Aorta (tissue), 4 donors: ENCODE results near the gene HSD17B1. TPM values are rescaled to one million over a fixed set of nuclear protein-coding genes. Genes with fewer than 3 reads are reported as not detected.

Source experiments
- microRNA-seq, 2 donors: library from miRNA; unstranded; fragments of <30 nt; microRNA quantifications; one replicate each; pipeline ENCODE4 v1.2.0, GENCODE V29; 2020
- polyA plus RNA-seq, 2 donors: library from polyadenylated mRNA; stranded (reverse); fragments of 200-250 nt; gene quantifications; one replicate each; pipeline ENCODE4 v1.2.3, GENCODE V29; 2013
- total RNA-seq, 2 donors: library from RNA; stranded (reverse); fragmentation: NEBNext Ultra II Directional; extraction: Animal tissue kit (Norgen Biotek cat#: 25700); gene quantifications; one replicate each; pipeline ENCODE4 v1.2.1, GENCODE V29; 2021
- donor health status: healthy with polysubstance abuse.
- donor health status: Bipolar disorder and iron deficiency.
- donor health status: DM: no; HTN: no; CAD: no.
- donor health status: DM: yes; HTN: yes; CAD: no.

HSD17B1 gene
- total and polyA plus RNA-seq, 4 donors: 0.50 to 7.6 (median 0.97) TPM

Small RNA genes within 50 kb of the gene (microRNA-seq; reads per million reads assigned to microRNA genes)
- gene MIR5010: 3.0 to 6.6 reads per million in 2 donors

Other genes starting within 250 kb of the HSD17B1 start
- gene STAT3, start 164.5 kb upstream of the HSD17B1 start, total RNA-seq: 100 to 1,000 TPM; 279 to 297 TPM
- 10 to 100 TPM; 34.1 to 78.3 TPM for gene STAT3, start 164.5 kb upstream of the HSD17B1 start, polyA plus RNA-seq
- 100 to 1,000 TPM; 569 to 643 TPM for gene CAVIN1, start 129.7 kb upstream of the HSD17B1 start, total RNA-seq
- gene CAVIN1, start 129.7 kb upstream of the HSD17B1 start, polyA plus RNA-seq: 100 to 1,000 TPM; 350 to 422 TPM
- 100 to 1,000 TPM in 1 of 2 donors, 10 to 100 TPM in 1; 96.2 to 111 TPM for gene ATP6V0A1, start 94.0 kb upstream of the HSD17B1 start, total RNA-seq
- gene ATP6V0A1, start 94.0 kb upstream of the HSD17B1 start, polyA plus RNA-seq: 10 to 100 TPM; 13.4 to 47.5 TPM
- 10 to 100 TPM; 38.8 to 41.9 TPM for gene NAGLU, start 16.7 kb upstream of the HSD17B1 start, total RNA-seq
- gene NAGLU, start 16.7 kb upstream of the HSD17B1 start, polyA plus RNA-seq: 10 to 100 TPM; 22.3 to 75.0 TPM
- 10 to 100 TPM; 34.0 to 43.2 TPM for gene COASY, start 9.2 kb downstream of the HSD17B1 start, total RNA-seq
- 10 to 100 TPM; 23.0 to 89.5 TPM for gene COASY, start 9.2 kb downstream of the HSD17B1 start, polyA plus RNA-seq
- 10 to 100 TPM; 31.9 to 34.2 TPM for gene MLX, start 14.2 kb downstream of the HSD17B1 start, total RNA-seq
- 10 to 100 TPM; 33.8 to 38.6 TPM for gene MLX, start 14.2 kb downstream of the HSD17B1 start, polyA plus RNA-seq
- 1 to 10 TPM; 3.9 to 5.2 TPM for gene PSMC3IP, start 24.8 kb downstream of the HSD17B1 start, total RNA-seq
- 10 to 100 TPM in 1 of 2 donors, 1 to 10 TPM in 1; 3.8 to 14.4 TPM for gene PSMC3IP, start 24.8 kb downstream of the HSD17B1 start, polyA plus RNA-seq
- 10 to 100 TPM; 42.9 to 54.1 TPM for gene RETREG3, start 56.5 kb downstream of the HSD17B1 start, total RNA-seq
- 10 to 100 TPM; 11.5 to 27.6 TPM for gene RETREG3, start 56.5 kb downstream of the HSD17B1 start, polyA plus RNA-seq
- 10 to 100 TPM; 21.5 to 24.9 TPM for gene TUBG1, start 56.8 kb downstream of the HSD17B1 start, total RNA-seq
- 10 to 100 TPM; 15.7 to 19.5 TPM for gene TUBG1, start 56.8 kb downstream of the HSD17B1 start, polyA plus RNA-seq
- gene TUBG2, start 106.4 kb downstream of the HSD17B1 start, total RNA-seq: 10 to 100 TPM; 23.4 to 42.6 TPM
- gene TUBG2, start 106.4 kb downstream of the HSD17B1 start, polyA plus RNA-seq: 10 to 100 TPM; 23.9 to 72.2 TPM
- gene PLEKHH3, start 124.1 kb downstream of the HSD17B1 start, total RNA-seq: 10 to 100 TPM; 27.0 to 47.5 TPM
- gene PLEKHH3, start 124.1 kb downstream of the HSD17B1 start, polyA plus RNA-seq: 10 to 100 TPM; 10.0 to 59.3 TPM
- gene CCR10, start 128.9 kb downstream of the HSD17B1 start, total RNA-seq: 1 to 10 TPM; 2.5 to 3.4 TPM
- 1 to 10 TPM in 1 of 2 donors, under 1 TPM in 1; 0.50 to 3.7 TPM for gene CCR10, start 128.9 kb downstream of the HSD17B1 start, polyA plus RNA-seq
- gene CNTNAP1, start 129.6 kb downstream of the HSD17B1 start, total RNA-seq: 10 to 100 TPM in 1 of 2 donors, 1 to 10 TPM in 1; 7.6 to 25.8 TPM
- gene CNTNAP1, start 129.6 kb downstream of the HSD17B1 start, polyA plus RNA-seq: 10 to 100 TPM in 1 of 2 donors, 1 to 10 TPM in 1; 1.0 to 11.5 TPM
- 10 to 100 TPM; 62.5 to 72.4 TPM for gene EZH1, start 192.1 kb downstream of the HSD17B1 start, total RNA-seq
- gene EZH1, start 192.1 kb downstream of the HSD17B1 start, polyA plus RNA-seq: 10 to 100 TPM; 22.4 to 41.7 TPM
- 10 to 100 TPM; 27.1 to 77.7 TPM for gene RAMP2, start 208.3 kb downstream of the HSD17B1 start, total RNA-seq
- 10 to 100 TPM in 1 of 2 donors, 1 to 10 TPM in 1; 8.1 to 14.5 TPM for gene RAMP2, start 208.3 kb downstream of the HSD17B1 start, polyA plus RNA-seq
- 10 to 100 TPM; 31.2 to 33.8 TPM for gene VPS25, start 220.5 kb downstream of the HSD17B1 start, total RNA-seq
- 10 to 100 TPM; 45.5 to 46.8 TPM for gene VPS25, start 220.5 kb downstream of the HSD17B1 start, polyA plus RNA-seq
- gene WNK4, start 227.7 kb downstream of the HSD17B1 start, total RNA-seq: under 1 TPM; 0.19 to 0.24 TPM
- 1 to 10 TPM in 1 of 2 donors, not detected in 1; 1.1 TPM for gene WNK4, start 227.7 kb downstream of the HSD17B1 start, polyA plus RNA-seq
- 10 to 100 TPM; 31.7 to 34.8 TPM for gene COA3, start 245.8 kb downstream of the HSD17B1 start, total RNA-seq
- gene COA3, start 245.8 kb downstream of the HSD17B1 start, polyA plus RNA-seq: 100 to 1,000 TPM in 1 of 2 donors, 10 to 100 TPM in 1; 75.9 to 117 TPM
- gene CNTD1, start 245.9 kb downstream of the HSD17B1 start, total RNA-seq: under 1 TPM in 1 of 2 donors, not detected in 1; 0.81 TPM
- gene CNTD1, start 245.9 kb downstream of the HSD17B1 start, polyA plus RNA-seq: 1 to 10 TPM in 1 of 2 donors, under 1 TPM in 1; 0.33 to 2.1 TPM